Measurements from ENCODE around the gene CAMKK1.
A peak's percentile ranks its signal among the peaks of the same experiment; 100 is the strongest.

Gene CAMKK1

GRCh38 chr17:3893003-3893719 lies at the start of gene CAMKK1:
Gene CAMKK1 (minus strand): TSS chr17:3893053. CDS start chr17:3885687, 7,366 bp downstream.
- peak; percentile 83 for DNase-seq

- no peak for DNase-seq
These were observed 48.3 kb upstream of the CAMKK1 start for GRCh38 chr17:3940965-3941698.

- DNase-seq = no peak
These were observed 44.5 kb upstream of the CAMKK1 start for GRCh38 chr17:3937359-3937758.

GRCh38 chr17:3935825-3936355 lies 43.0 kb upstream of the CAMKK1 start:
- DNase-seq = no peak

- DNase-seq = no peak
These were observed 42.3 kb upstream of the CAMKK1 start for GRCh38 chr17:3935140-3935542.

GRCh38 chr17:3929764-3930163 lies 36.9 kb upstream of the CAMKK1 start:
- DNase-seq = no peak

DNA sequence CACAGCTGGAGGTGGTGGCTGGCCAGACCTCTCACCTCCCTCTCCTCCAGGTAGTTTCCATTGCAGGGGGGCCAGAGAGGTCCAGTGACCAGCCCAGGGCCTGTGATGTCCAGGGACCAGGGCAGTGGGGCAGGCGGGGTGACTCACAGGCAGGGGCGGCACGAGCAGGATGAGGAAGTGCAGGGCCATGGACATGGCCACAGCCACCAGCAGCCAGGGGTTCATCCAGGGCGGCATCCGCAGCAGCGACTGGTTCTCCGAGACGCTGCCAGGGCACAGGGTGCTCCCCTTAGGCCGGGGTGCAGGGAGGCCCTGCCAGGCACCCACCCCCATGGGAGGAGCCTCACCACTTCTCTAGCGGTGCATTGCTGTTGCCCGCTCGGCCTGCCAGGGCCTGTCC lies 36.3 kb upstream of the CAMKK1 start:
- DNase-seq = no peak

- DNase-seq = no peak
These were observed 35.6 kb upstream of the CAMKK1 start for GRCh38 chr17:3928406-3928805.

- no peak for DNase-seq
These were observed 34.9 kb upstream of the CAMKK1 start for GRCh38 chr17:3927628-3928340.

GRCh38 chr17:3926860-3927627 lies 34.2 kb upstream of the CAMKK1 start:
- no peak for DNase-seq

- no peak for DNase-seq
These were observed 33.0 kb upstream of the CAMKK1 start for GRCh38 chr17:3925684-3926485.

DNA sequence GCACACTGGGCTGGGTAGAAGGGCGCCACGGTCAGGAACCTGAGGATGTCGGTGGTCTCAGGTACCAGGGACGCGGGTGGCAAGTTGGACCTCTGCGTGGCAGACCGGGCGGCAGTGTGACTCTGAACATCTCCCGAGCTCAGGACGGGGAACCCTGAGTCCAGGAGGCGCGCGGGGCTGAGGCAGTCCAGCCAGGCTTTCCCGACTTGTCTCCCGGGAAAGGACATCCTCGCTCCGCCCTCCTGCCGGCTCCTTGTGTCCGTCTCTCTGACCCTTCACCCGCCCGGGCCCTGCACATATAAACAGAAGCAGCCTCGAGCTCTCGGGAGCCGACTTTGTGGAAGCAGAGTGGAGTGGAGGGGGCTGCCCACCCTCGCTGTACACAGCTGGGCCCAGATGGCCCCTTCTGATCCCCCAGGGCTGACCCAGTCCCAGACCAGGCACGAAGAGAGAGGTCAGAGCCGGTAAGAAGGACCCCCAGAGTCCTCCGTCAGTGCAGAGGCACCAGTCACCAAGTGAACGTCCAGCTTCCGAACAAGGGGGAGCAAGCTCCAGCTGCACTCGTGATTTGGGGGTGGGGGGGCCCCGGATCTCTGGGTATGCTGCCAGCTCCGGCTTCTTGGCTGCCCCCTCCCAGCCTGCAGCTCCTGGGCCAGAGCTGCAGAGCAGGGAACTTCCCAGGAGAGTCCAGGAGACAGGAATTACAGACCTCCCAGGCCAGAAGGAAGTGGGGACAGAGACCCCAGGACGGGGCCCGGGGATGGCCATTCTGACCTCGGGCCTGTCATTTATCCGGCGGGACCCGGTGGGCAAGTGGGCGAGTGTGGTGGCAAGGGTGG lies 31.9 kb upstream of the CAMKK1 start:
- DNase-seq = no peak

GRCh38 chr17:3923466-3924190 lies 30.8 kb upstream of the CAMKK1 start:
- no peak for DNase-seq

DNA sequence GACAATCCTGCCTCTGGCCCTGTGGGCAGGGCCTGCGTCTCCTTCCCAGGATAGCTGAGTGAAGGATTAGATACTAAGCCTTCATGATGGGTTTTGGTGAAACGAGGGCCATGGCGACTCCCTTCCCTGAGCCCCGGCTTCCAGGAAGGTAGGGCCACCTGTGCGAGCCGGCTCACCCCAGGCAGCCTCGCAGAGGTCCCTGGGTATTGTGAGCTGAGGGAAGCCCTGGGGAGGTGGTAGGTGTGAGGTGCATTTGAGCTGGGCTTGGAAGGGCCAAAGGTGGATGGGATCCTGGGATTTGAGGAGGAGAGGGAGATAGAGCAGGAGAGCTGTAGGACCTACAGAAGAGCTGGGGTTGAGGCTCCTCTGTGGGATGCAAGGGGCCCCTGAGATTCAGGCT lies 29.9 kb upstream of the CAMKK1 start:
- no peak for DNase-seq

DNA sequence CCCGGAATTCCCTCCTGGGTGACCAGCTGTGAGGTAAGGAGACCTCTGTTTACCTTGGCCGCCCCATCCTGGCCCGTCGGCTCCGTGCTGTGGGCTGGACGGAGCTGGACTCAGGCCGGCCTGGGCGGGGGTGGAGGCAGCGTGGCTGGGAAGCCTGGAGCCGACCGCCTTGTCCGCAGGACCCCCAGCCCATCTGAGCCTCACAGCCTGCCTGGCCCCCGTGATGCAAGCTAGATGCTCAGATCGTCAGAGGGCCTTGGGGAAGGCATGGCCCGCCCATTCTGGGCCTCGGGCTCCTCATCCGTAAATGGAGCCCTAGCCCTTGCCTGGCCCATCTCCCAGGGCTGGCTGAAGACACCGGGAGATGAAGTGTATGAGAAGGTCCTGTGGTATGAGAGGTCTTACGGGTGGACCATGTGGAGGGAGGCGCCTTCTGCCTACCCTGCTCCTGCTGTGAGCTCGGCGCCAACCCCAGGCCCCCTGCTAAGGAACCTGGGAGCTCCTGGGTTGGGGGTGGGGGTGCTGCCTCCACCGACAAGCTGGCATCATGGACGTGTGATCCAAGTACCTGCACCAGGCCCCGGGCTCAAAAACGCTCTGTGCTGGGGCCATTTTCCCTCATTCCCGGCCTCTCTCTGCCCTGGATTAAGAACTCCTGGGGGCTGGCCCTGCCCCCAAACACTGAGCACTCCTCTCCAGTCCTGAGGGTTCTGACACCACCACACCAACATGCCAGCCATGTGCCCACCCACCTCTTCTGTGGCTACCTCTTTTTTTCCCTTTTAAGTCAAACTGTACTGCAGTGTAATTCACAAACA lies 28.9 kb upstream of the CAMKK1 start:
- no peak for DNase-seq

GRCh38 chr17:3921006-3921405 lies 28.2 kb upstream of the CAMKK1 start:
- DNase-seq = no peak

DNA sequence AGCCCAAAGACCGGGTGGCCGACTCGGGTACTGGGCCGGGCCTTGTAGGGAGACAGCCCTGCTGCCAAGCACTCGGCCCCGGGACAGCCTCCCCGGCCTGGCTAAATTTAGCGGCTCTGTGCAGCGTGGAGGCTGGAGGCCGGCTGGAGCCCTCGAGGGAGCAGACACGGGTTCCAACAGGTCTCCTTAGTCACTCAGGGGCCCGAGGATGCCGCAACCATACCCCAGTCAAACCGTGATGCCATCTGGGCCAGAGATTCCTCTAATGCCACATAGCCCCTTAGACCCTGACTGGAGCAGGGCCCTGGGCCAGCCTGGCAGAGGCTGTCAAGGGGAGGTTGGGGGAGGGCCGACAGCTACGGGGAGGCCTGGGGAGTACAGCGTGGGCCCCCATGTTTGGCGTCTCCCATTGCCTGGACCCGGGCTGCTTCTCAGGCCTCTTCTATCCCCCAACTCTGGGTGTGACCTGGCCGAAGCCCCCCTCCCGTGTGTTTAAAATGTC lies 26.3 kb upstream of the CAMKK1 start:
- no peak for DNase-seq

- no peak for DNase-seq
These were observed 25.7 kb upstream of the CAMKK1 start for GRCh38 chr17:3918372-3919122.

Measured in CD4-positive, alpha-beta T cell treated with Interleukin-4 for 4 hours (primary cell).